ENCODE measurements around the gene GPR171.
"Not testable (repeated sequence)": the region's sequence is repeated elsewhere in the genome, so short reads cannot be mapped to it uniquely, and the experiment has no call there.

GPR171 gene, protein sequence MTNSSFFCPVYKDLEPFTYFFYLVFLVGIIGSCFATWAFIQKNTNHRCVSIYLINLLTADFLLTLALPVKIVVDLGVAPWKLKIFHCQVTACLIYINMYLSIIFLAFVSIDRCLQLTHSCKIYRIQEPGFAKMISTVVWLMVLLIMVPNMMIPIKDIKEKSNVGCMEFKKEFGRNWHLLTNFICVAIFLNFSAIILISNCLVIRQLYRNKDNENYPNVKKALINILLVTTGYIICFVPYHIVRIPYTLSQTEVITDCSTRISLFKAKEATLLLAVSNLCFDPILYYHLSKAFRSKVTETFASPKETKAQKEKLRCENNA

DNA sequence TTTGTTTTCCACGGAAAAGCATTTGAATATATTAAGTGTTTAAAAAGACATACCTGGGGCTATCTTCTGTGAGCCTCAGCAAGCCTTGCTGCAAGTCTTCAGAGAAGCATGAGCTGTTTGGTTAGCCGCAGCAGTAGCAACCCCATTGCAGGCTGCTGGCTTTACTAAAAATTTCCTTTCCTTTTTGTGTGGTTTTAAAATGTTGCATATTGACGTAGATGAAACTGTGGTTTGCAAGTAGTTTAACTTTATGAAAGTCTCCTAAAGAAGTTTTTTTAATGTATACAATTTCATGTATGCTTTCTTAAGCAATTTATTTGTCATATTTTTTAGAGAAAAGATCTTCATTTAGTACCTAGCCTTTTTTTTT, at the start of gene GPR171:
Gene GPR171, minus strand, starts transcription at position 166 of the 370 bp plus-strand sequence. CDS start 3,830 bp downstream, outside the sequence.
- Histone ChIP-seq H3K9ac (ENCODE audit: low read depth, low read length) (no peak within 1 kb of the TSS), H3K9me3 (ENCODE audit: control insufficient read depth, insufficient read depth, low read length) (no peaks in the 10 kb centered on the region), H3K4me1 (ENCODE audit: control insufficient read depth, insufficient read depth, low read length) (no peaks in the 10 kb centered on the region), H3K27me3 (ENCODE audit: control insufficient read depth, insufficient read depth, low read length) (no peaks in the 10 kb centered on the region), H3K36me3 (ENCODE audit: control insufficient read depth, insufficient read depth, low read length) (no peaks in the 10 kb centered on the region), H3K4me3 (ENCODE audit: low read depth, low read length) (no peak within 1 kb of the TSS)

DNA sequence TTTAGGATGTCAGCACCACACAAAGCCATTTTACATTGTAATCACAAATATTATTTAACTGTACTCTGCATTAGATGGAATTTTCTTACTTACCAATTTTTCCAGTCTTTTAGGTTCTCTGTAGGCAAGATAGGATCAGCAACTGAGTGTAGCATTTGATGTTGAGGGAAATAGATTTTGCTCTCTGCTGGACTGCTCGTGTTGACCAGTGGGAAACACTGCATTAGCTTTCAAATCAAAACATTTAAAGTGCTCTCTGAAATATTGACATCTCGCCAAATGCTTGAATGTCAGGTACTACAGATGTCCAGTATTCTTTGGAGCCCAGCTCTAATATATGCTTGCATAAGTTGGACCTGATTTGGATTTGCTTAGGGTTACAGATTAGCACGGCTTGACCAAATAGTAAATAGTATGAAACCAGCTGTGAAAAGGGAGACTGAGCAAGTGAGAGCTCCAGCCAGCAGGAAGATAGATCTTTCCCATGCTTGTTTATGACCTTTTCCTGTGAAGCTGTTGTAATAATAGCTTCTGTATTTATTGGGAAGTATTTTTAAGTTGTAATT, 45.8 kb upstream of the GPR171 start:
- Histone ChIP-seq H3K9ac (ENCODE audit: low read depth, low read length) (no peak overlapping the region), H3K4me3 (ENCODE audit: low read depth, low read length) (no peak overlapping the region), H3K9me3 (ENCODE audit: control insufficient read depth, insufficient read depth, low read length) (no peaks in the 10 kb centered on the region), H3K27me3 (ENCODE audit: control insufficient read depth, insufficient read depth, low read length) (no peaks in the 10 kb centered on the region), H3K36me3 (ENCODE audit: control insufficient read depth, insufficient read depth, low read length) (no peaks in the 10 kb centered on the region), H3K4me1 (ENCODE audit: control insufficient read depth, insufficient read depth, low read length) (no peaks in the 10 kb centered on the region)

DNA sequence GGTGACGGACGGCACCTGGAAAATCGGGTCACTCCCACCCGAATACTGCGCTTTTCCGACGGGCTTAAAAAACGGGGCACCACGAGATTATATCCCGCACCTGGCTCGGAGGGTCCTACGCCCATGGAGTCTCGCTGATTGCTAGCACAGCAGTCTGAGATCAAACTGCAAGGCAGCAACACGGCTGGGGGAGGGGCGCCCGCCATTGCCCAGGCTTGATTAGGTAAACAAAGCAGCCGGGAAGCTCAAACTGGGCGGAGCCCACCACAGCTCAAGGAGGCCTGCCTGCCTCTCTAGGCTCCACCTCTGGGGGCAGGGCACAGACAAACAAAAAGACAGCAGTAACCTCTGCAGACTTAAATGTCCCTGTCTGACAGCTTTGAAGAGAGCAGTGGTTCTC, 39.0 kb upstream of the GPR171 start:
- H3K36me3 ChIP-seq (ENCODE audit: control insufficient read depth, insufficient read depth, low read length); H3K9me3 ChIP-seq (ENCODE audit: control insufficient read depth, insufficient read depth, low read length); H3K9ac ChIP-seq (ENCODE audit: low read depth, low read length); H3K4me3 ChIP-seq (ENCODE audit: low read depth, low read length); H3K27me3 ChIP-seq (ENCODE audit: control insufficient read depth, insufficient read depth, low read length); H3K4me1 ChIP-seq (ENCODE audit: control insufficient read depth, insufficient read depth, low read length): not testable (repeated sequence)

DNA sequence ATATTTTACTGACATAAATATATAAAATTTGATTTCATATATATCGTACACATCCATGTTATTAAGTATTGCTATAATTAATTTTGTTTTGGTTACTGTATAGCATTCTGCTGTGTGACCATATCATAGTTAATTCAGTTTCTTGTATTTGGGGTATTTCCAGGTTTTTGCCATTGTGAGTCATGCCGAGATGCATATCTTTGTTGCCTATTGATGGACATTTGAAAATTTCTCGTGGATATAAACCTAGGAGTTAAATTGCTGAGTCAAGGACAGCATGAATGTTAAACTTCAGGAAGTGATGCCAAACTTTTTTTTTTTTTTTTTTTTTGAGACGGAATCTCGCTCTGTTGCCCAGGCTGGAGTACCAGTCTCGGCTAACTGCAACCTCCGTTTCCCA, 33.7 kb upstream of the GPR171 start:
- Histone ChIP-seq H3K27me3 (ENCODE audit: control insufficient read depth, insufficient read depth, low read length) (no peaks in the 10 kb centered on the region), H3K9ac (ENCODE audit: low read depth, low read length) (no peak overlapping the region), H3K4me1 (ENCODE audit: control insufficient read depth, insufficient read depth, low read length) (no peaks in the 10 kb centered on the region), H3K9me3 (ENCODE audit: control insufficient read depth, insufficient read depth, low read length) (no peaks in the 10 kb centered on the region), H3K4me3 (ENCODE audit: low read depth, low read length) (no peak overlapping the region), H3K36me3 (ENCODE audit: control insufficient read depth, insufficient read depth, low read length) (no peaks in the 10 kb centered on the region)

DNA sequence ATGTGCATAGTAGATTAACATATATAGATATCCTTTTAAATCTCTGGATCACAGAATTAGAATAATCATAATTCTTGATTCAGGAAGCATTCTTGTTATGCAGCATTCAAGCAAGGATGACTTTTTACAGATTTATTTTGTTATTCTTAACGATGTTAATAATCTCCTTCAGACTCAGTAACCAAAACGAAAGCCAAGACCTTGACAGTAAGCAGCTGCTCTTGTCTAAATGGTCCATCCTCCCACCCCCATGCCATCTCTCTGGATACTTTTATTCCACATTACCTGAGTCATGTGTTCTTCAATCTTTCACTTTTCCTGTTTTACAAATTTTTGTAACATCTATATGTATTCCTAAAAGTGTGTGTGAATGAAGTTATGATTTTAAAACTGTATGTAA, 33.3 kb upstream of the GPR171 start:
- H3K9ac ChIP-seq (ENCODE audit: low read depth, low read length), result no peak overlapping the region
- no peaks in the 10 kb centered on the region for H3K27me3 ChIP-seq (ENCODE audit: control insufficient read depth, insufficient read depth, low read length)
- no peaks in the 10 kb centered on the region for H3K36me3 ChIP-seq (ENCODE audit: control insufficient read depth, insufficient read depth, low read length)
- H3K4me1 ChIP-seq (ENCODE audit: control insufficient read depth, insufficient read depth, low read length), result no peaks in the 10 kb centered on the region
- H3K4me3 ChIP-seq (ENCODE audit: low read depth, low read length), result no peak overlapping the region
- H3K9me3 ChIP-seq (ENCODE audit: control insufficient read depth, insufficient read depth, low read length), result no peaks in the 10 kb centered on the region

DNA sequence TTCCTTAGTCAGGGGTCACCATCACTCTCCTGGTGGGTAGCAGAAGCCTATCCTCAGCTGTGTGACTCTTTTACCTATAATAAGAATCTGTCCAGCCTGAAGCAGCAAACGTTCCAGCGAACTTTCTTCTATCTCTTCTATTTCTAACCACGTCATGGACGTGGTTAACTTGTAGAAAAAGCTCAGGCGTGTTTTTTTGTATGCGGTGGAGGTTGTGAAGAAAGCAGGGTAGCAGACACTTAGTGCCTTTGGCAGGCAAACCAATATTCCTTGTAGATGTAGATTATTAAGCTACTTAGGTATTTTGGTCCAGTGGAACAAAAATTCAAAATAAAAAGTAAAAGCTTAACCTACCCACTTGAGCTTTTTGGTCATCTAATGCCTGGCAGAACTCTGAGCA, 31.8 kb upstream of the GPR171 start:
- no peak overlapping the region for H3K4me3 ChIP-seq (ENCODE audit: low read depth, low read length)
- H3K4me1 ChIP-seq (ENCODE audit: control insufficient read depth, insufficient read depth, low read length), result peaks cover 10% of the 10 kb centered on the region
- H3K27me3 ChIP-seq (ENCODE audit: control insufficient read depth, insufficient read depth, low read length), result no peaks in the 10 kb centered on the region
- no peaks in the 10 kb centered on the region for H3K36me3 ChIP-seq (ENCODE audit: control insufficient read depth, insufficient read depth, low read length)
- no peak overlapping the region for H3K9ac ChIP-seq (ENCODE audit: low read depth, low read length)
- H3K9me3 ChIP-seq (ENCODE audit: control insufficient read depth, insufficient read depth, low read length), result no peaks in the 10 kb centered on the region

DNA sequence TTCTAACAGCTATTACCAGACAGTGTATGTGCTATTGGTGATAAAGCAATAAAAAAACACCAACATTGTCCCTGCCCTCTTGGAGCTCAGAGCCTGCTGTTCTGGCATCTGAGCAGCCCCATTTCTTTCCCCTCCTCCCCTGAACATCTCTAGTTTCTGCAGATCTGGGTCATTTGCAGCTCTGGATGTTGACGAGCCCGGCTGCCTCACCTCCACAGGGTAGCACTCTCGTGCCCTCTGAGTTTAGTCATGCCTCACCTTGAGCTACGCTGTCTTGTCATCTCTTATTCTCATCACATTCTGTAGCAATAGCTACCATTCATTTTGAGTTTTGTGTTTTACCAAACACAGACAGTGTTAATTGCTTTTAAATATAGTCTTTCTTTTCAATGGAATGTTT, 30.0 kb upstream of the GPR171 start:
- no peaks in the 10 kb centered on the region for H3K36me3 ChIP-seq (ENCODE audit: control insufficient read depth, insufficient read depth, low read length)
- no peak overlapping the region for H3K9ac ChIP-seq (ENCODE audit: low read depth, low read length)
- no peak overlapping the region for H3K4me3 ChIP-seq (ENCODE audit: low read depth, low read length)
- H3K9me3 ChIP-seq (ENCODE audit: control insufficient read depth, insufficient read depth, low read length), result no peaks in the 10 kb centered on the region
- H3K4me1 ChIP-seq (ENCODE audit: control insufficient read depth, insufficient read depth, low read length), result peaks cover 11% of the 10 kb centered on the region
- H3K27me3 ChIP-seq (ENCODE audit: control insufficient read depth, insufficient read depth, low read length), result no peaks in the 10 kb centered on the region

DNA sequence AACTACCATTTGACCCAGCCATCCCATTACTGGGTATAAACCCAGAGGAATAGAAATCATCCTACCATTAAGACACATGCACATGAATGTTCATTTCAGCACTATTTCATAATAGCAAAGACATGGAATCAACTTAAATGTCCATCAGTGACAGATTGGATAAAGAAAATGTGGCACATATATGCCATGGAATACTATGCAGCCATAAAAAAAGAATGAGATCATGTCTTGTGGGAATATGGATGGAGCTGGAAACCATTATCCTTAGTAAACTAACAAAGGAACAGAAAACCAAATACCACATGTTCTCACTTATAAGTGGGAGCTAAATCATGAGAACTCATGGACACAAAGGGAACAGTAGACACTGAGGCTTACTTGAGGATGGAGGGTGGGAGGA, 29.4 kb upstream of the GPR171 start:
- peaks cover 13% of the 10 kb centered on the region for H3K4me1 ChIP-seq (ENCODE audit: control insufficient read depth, insufficient read depth, low read length)
- H3K4me3 ChIP-seq (ENCODE audit: low read depth, low read length), result not testable (repeated sequence)

DNA sequence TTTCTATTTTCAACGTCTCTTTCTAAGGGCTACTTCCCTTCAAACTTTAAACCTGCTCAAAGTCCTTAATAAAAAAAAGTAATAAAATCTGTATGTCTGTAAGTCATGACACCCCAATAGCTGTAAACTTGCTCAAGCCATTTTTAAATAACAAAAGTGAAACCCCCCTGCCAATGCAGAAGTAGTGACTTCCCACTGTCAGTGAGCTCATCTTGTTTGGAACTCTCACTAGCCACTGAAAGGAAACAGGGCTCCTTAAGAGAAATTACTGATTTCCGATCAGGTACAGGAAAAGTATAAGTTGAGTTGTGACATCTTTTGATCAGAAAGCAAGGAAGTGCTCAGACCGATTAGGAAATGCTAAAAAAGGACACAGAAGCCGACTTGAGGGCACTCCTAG, 27.6 kb upstream of the GPR171 start:
- Histone ChIP-seq H3K9me3 (ENCODE audit: control insufficient read depth, insufficient read depth, low read length) (no peaks in the 10 kb centered on the region), H3K4me3 (ENCODE audit: low read depth, low read length) (no peak overlapping the region), H3K4me1 (ENCODE audit: control insufficient read depth, insufficient read depth, low read length) (peaks cover 13% of the 10 kb centered on the region), H3K36me3 (ENCODE audit: control insufficient read depth, insufficient read depth, low read length) (no peaks in the 10 kb centered on the region), H3K27me3 (ENCODE audit: control insufficient read depth, insufficient read depth, low read length) (no peaks in the 10 kb centered on the region), H3K9ac (ENCODE audit: low read depth, low read length) (no peak overlapping the region)

More for the DNA sequence above, 29.4 kb upstream of the GPR171 start:
- H3K9ac ChIP-seq (ENCODE audit: low read depth, low read length); H3K36me3 ChIP-seq (ENCODE audit: control insufficient read depth, insufficient read depth, low read length); H3K27me3 ChIP-seq (ENCODE audit: control insufficient read depth, insufficient read depth, low read length); H3K9me3 ChIP-seq (ENCODE audit: control insufficient read depth, insufficient read depth, low read length): not testable (repeated sequence)

DNA sequence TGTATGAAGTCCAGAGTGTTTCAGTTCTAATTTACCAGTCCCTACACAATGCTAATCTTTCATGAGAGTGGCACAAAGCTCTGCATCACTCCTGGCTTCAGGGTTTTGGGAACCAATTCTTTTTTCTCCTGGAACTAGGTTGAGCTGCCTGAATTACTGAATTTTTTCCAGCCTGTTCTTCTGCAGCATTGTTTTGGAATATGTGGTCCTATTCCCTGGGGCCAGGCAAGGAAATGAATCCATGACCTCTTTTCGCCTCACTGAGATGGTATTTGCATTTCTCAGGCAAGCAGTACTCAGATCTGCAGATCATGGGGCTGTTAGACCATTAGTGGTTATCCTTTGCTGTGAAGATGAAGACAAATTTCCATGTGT, 25.6 kb upstream of the GPR171 start:
- H3K9ac ChIP-seq (ENCODE audit: low read depth, low read length), result no peak overlapping the region

DNA sequence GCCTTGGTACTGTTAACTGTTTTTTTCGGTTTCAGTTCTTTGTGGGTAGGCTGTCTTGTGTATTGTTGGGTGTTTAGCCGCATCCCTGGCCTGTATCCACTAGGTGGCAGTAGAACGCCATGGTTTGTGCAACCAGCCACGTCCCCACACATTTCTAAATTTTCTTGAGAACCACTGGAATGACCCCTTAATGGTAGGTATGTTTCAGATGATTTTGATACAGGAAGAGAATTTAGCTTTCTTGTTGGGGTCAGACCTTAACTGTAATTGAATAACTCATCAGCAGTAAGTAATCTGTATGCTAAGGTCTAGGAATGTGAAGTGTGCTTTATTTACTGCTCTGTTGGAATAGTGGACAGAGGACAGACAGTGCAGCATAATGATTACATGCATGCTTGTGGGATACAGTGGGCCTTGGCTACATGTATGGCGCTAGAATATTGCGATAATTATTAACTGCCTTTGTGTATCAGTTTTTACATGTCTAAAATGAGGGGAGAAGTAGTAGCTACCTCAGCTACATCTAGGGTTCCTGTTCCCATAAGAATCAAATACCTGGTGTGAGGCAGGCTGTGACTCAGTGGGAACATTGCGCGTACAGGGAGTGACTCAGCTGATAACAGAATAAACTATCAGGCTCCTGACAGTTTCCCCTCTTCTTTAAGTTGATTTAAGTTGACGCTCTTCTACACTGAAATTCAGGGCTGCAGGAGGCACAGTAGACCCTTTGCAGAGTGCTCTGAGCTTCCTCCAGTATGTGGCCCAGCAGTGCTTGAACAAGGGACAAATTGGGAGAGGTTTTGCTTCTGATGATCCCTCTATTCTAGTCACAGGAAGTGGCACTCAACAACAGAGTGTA, 25.0 kb upstream of the GPR171 start:
- Histone ChIP-seq H3K9ac (ENCODE audit: low read depth, low read length) (no peak overlapping the region), H3K36me3 (ENCODE audit: control insufficient read depth, insufficient read depth, low read length) (no peaks in the 10 kb centered on the region), H3K4me3 (ENCODE audit: low read depth, low read length) (no peak overlapping the region), H3K9me3 (ENCODE audit: control insufficient read depth, insufficient read depth, low read length) (no peaks in the 10 kb centered on the region), H3K4me1 (ENCODE audit: control insufficient read depth, insufficient read depth, low read length) (peaks cover 13% of the 10 kb centered on the region), H3K27me3 (ENCODE audit: control insufficient read depth, insufficient read depth, low read length) (no peaks in the 10 kb centered on the region)

More for the DNA sequence above, 25.6 kb upstream of the GPR171 start:
- Histone ChIP-seq H3K4me3 (ENCODE audit: low read depth, low read length) (no peak overlapping the region), H3K9me3 (ENCODE audit: control insufficient read depth, insufficient read depth, low read length) (no peaks in the 10 kb centered on the region), H3K36me3 (ENCODE audit: control insufficient read depth, insufficient read depth, low read length) (no peaks in the 10 kb centered on the region), H3K4me1 (ENCODE audit: control insufficient read depth, insufficient read depth, low read length) (peaks cover 13% of the 10 kb centered on the region), H3K27me3 (ENCODE audit: control insufficient read depth, insufficient read depth, low read length) (no peaks in the 10 kb centered on the region)

All from iPS-15b (cell line).